SIG-M5 (cell line): Measurements from ENCODE around the gene POTEF.
"Not testable (repeated sequence)": the region's sequence is repeated elsewhere in the genome, so short reads cannot be mapped to it uniquely, and the experiment has no call there.

Experiments
- DNase-seq: peaks from one replicate; lab custom pipeline; 2025; lab: John Stamatoyannopoulos, UW

The POTEF gene

DNA sequence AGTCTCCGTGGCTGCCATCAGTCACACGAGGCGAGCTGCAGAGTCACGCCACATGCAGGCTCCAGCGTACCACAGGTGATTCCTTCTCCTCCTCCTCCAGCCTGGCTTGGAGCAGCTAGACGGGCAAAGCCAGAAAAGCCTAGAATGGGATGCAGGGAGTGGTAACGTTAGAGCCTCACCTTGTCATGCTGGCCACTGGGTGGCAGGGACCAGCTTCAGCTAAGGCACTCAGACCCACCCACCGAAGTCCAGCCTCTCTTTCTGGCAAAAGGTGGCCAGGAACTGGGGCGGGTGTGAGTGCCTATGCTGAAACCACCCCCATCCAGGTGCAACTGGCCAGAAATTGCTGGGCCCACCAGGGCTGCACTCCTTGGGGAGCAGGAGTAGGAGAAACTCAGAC is 1.3 kb downstream of the POTEF start:
- DNase-seq, result not testable (repeated sequence)

DNA sequence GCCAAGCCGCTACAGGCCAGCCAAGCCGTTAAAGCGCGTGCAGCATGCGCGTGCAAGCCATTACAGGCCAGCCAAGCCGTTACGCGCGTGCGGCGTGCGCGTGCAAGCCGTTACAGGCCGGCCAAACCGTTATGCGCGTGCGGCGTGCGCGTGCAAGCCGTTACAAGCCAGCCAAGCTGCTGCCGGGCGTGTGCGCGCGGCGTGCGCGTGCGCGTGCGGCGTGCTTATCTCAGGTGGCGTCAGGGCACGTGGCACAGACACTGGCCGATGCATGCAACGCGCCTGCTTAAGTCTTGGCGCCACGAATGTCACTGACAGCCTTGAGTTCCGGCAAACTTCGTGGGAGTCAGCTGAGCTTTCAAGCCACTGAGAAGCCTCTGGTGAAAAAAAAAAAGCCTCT is 8.1 kb downstream of the POTEF start:
- DNase-seq, result not testable (repeated sequence)

DNA sequence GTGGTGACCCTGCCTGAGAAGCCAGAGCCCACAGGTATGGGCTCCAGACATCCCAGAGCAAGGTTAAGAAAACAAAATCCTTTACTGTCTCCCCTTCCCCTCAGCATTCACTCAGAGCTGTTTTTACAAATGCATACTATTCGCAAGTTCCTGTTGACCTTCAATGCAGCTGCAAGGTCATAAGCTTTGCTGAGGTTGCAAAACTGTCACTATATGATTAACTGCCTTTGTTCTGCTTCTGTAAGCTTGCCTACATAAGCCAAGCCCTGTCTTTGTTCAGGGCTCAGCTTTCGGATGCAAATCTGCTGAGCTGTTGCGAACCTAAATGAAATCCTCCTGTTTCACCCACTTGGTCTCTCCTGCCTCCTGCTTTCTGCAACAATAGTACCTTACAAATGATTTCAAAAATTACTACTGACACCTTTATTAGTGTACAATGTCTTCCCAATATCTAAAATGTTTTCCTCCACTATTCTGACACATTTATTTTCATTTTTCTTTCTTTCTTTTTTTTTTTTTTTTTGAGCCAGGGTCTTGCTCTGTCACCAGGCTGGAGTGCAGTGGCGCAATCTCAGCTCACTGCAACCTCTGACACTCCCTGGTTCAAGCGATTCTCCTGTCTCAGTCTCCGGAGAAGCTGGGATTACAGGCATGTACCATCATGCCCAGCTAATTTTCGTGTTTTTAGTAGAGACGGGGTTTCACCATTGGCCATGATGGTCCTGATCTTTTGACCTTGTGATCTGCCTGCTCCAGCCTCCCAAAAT is 26.2 kb downstream of the POTEF start:
- DNase-seq, result not testable (repeated sequence)

DNA sequence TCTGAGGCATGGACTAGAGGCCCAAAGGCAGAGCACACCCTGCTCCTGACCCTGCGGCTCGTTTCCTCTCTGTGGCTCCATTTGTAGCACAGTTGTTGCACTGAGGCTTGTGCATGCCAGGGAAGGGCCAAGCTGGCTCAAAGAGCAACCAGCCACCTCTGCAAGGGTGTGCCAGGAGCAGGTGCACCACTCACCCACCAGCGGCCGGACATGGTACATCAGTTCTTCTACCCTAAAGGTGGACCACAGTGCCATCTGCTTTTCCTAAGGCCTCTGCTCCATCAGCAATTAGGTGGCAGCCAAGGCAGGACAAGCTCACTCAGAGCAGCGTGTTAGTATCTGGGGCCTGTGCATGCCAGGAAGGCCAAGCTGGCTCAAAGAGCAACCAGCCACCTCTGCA is 66.4 kb downstream of the POTEF start:
- not testable (repeated sequence) for DNase-seq

DNA sequence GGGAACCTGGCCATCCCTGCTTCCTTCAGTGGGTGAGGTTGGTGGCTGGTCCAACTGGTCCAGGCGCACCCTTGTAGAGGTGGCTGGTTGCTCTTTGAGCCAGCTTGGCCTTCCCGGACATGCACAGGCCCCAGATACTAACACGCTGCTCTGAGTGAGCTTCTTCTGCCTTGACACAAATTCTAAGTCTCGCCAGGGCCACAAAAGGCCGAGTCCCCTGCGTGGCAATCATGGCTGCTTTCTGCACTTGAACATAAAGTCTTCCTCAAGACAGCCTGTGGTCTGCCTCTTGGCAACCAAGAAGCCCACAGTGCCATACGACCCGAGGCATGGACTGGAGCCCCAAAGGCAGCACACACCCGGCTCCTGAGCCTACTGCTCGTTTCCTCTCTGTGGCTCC is 69.0 kb downstream of the POTEF start:
- DNase-seq, result not testable (repeated sequence)

DNA sequence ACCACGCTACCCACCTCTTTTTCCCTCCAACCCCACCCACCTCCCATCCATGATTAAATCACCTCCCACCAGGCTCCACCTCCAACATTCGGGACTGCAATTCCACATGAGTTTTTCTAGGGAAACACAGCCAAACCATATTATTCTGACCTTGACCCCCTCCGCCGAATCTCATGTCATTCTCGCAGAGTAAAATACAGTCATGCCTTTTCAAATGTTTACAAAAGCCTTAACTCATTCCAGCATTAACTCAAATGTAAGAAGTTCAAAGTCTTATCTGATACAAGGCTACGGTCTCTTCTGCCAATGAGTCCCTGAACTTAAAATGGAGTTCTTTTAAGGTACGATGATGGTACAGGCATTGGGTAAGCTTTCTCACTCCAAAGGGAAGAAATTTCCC is 72.7 kb downstream of the POTEF start:
- DNase-seq, result not testable (repeated sequence)

DNA sequence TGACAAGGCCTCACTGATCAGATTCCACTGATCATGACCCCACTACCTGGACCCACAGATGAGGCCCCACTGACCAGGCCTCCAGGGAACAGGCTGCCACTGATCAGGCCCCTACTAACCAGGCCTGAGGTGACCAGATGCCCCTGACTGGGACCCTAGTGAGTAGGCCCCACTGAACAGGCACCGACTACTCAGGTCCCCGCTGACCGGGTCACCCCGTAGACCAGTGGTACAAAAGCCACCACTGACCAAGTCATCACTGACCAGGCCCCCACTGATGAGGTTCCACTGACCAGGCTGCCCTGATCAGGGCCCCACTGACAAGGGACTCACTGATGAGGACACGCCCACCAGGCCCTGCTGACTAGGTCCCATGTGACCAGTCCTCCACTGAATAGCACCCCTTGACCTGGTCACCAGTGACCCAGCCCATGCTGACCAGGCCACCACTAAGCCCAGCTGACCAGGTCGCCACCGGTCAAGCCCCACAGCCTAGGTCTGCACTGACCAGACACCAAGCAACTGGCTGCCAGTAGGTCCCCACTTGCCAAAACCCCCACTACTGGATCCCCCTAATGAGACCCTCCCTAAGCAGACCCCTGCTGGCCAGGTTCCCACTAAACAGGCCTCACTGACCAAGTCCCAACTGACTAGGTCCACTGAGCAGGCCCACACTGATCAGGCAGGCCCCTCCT is 75.7 kb downstream of the POTEF start:
- DNase-seq, result not testable (repeated sequence)

DNA sequence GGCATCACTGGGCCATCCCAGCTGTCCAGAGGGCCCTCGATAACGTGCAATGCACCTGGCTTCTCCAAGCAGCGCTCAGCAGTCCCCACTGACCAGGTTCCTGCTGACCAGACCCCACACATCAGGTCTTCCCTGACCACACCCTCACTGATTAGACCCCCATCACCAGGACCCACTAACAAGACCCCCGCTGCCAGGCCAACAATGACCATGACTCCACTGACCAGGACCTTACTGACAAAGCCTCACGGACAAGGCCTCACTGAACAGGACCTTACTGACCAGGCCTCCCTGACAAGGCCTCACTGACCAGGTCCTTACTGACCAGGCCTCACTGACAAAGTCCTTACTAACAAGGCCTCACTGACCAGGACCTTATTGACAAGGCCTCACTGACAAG is 76.6 kb downstream of the POTEF start:
- DNase-seq, result not testable (repeated sequence)

DNA sequence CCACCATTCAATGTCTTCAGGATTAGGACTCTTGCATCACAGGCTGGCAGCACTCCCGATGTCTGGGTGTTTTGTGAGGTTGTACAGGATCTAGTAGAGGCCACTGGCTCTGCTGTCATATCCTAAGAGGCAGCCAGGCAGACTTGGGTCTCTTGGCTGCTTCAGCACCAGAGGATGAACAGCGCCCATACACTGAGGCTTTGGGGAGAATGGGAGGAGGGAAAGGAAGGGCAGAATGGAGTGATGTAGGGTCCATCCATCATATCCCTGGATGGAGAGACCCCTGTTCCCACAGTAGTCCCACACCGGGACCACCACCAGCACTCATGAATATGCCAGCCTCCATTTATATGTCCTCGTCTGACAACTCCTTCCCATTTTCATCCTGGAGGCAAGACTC is 80.6 kb downstream of the POTEF start:
- not testable (repeated sequence) for DNase-seq

DNA sequence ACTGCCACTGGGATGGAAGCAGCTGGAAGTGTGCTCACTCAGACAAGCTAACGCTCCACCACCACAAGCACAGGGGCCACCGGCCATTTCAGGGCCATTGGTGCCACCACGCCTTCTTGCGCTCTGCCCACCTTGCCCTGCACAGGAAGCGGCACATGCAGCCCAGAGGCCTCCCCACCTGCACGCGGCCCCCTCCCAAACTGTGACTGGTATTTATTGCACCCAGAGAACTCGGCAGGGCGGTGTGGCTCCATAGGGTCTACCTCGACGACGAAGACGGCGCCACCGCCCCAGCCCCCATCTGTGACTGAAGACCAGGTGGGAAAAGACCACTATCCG is 90.8 kb downstream of the POTEF start:
- DNase-seq, result not testable (repeated sequence)

DNA sequence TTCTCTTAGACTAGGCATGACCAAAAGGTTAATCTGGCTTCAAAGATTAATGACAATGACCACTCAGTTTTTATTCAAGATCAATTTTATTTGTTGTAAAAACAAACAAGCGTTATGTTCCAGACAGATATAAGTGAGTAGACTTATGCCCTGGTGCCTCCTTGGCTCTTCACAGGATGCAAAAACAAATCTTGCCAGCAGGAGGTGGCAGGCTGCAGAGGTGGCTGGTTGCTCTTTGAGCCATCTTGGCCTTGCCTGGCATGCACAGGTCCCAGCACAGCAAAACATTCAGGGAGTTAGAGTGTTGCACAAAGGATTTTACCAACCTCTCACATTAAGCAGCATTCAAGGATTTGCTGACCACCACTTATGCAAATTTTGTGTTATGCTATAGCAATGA is 103.1 kb downstream of the POTEF start:
- DNase-seq, result not testable (repeated sequence)
